Upper lobe of right lung (tissue), 1 donor: ENCODE measurements around the gene PTPRM. TPM values are rescaled to one million over a fixed set of nuclear protein-coding genes. Genes with fewer than 3 reads are reported as not detected.

Experiments used
- ATAC-seq: fragments of 200-7000 bp; cut with Tn5 transposase; one replicate; pipeline ENCODE4 v1.9.1; 2020; ENCODE audit warnings: mild to moderate bottlenecking, moderate library complexity
- DNase-seq: peaks from one replicate; pipeline ENCODE4 v3.0.0-alpha.2; 2020
- H3K27ac ChIP-seq: fragments of 200-600 bp; one replicate; pipeline ENCODE4 v1.8.0; 2022
- H3K27me3 ChIP-seq: fragments of 200-600 bp; one replicate; pipeline ENCODE4 v1.8.0; 2022; ENCODE audit warnings: mild to moderate bottlenecking
- H3K36me3 ChIP-seq: fragments of 200-600 bp; one replicate; pipeline ENCODE4 v1.8.0; 2022
- H3K4me1 ChIP-seq: fragments of 200-600 bp; one replicate; pipeline ENCODE4 v1.8.0; 2022
- H3K4me3 ChIP-seq: fragments of 200-600 bp; one replicate; pipeline ENCODE4 v1.8.0; 2022; ENCODE audit warnings: mild to moderate bottlenecking
- H3K9me3 ChIP-seq: fragments of 200-600 bp; one replicate; pipeline ENCODE4 v1.8.0; 2022
- intact Hi-C: fragments of 100-400 bp; cut with DNase I; formaldehyde crosslinking; loops from one replicate; pipeline ENCODE4 v1.11.0; 2022
- total RNA-seq: library from RNA; stranded (reverse); fragmentation: NEBNext Ultra II Directional; extraction: Animal tissue kit (Norgen Biotek cat#: 25700); gene quantifications from one replicate; pipeline ENCODE4 v1.2.1, GENCODE V29; 2021
- TF ChIP-seq, protein P1 (sequence below): fragments of 200-600 bp; IDR thresholded peaks from one replicate; pipeline ENCODE4 v1.8.0; 2022; ENCODE audit warnings: antibody characterized with exemption
- donor health status: DM: no; HTN: yes; CAD: no; lungs with severe emphysema.

PTPRM gene
- total RNA-seq, 1 donor from 2014 or later, result 99.3 TPM

DNA sequence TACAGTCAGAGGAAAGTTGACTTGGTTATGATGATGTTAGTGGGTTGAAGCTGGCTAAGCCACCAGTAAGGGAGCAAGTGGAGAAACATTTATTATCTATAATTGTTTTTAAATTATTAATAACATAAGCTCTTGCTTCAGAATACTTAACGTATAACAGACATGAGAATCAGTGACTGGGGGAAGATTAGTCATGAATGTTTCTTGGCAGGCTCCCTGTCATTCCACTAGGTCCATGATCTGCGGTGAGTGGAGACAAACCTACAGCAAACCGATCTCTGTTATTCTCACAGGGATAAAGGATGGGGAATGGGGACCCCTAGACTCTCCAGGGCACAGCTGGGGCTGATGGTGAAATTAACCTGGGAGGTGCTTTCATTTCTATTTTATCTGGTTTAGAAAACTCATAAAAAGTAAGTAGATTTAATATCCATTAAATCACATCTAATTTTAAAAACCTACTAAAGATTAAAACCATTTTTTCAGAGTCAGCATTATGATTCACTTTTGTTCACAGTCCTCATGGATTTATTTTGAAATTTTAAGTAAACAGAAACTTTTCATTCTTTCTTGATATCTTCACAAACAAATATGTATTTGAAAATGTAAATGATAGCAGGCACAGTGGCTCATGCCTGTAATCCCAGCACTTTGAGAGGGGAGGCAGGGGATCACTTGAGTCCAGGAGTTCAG is 420.3 kb downstream of the PTPRM start:
- no peaks in the 10 kb centered on the region for H3K4me1 ChIP-seq
- ATAC-seq, result no peak
- no peaks in the 10 kb centered on the region for H3K36me3 ChIP-seq
- no peak for DNase-seq
- no peaks in the 10 kb centered on the region for H3K27me3 ChIP-seq
- TF ChIP-seq, protein P1, sequence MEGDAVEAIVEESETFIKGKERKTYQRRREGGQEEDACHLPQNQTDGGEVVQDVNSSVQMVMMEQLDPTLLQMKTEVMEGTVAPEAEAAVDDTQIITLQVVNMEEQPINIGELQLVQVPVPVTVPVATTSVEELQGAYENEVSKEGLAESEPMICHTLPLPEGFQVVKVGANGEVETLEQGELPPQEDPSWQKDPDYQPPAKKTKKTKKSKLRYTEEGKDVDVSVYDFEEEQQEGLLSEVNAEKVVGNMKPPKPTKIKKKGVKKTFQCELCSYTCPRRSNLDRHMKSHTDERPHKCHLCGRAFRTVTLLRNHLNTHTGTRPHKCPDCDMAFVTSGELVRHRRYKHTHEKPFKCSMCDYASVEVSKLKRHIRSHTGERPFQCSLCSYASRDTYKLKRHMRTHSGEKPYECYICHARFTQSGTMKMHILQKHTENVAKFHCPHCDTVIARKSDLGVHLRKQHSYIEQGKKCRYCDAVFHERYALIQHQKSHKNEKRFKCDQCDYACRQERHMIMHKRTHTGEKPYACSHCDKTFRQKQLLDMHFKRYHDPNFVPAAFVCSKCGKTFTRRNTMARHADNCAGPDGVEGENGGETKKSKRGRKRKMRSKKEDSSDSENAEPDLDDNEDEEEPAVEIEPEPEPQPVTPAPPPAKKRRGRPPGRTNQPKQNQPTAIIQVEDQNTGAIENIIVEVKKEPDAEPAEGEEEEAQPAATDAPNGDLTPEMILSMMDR, result no peak
- H3K9me3 ChIP-seq, result no peaks in the 10 kb centered on the region
- no peak overlapping the region for H3K4me3 ChIP-seq
- no peak overlapping the region for H3K27ac ChIP-seq
- intact Hi-C loops, result no loop called here

DNA sequence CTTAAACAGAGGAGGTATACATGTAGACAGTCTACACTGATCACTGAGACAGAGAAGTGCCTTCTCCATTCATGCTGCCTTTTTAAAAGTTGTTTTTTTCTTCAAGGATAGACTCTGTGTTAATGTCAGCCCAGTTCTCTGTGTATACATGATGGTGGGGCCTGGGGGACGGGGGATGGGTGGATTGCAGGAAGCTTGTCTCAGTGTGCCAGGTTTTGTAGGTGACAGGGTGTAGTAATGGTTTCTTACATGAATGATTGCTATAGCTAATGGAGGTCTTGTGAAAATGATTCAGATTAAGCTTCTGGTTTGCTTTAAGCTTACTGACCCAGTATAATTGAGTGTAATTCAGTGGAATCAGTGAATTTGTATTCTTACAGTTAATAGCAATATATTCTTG is 423.6 kb downstream of the PTPRM start:
- TF ChIP-seq, protein P1, result no peak
- intact Hi-C loops, result no loop called here
- H3K27ac ChIP-seq, result no peak overlapping the region
- H3K4me1 ChIP-seq, result no peaks in the 10 kb centered on the region
- no peaks in the 10 kb centered on the region for H3K27me3 ChIP-seq
- ATAC-seq (no peak), DNase-seq (no peak)
- no peaks in the 10 kb centered on the region for H3K36me3 ChIP-seq
- no peaks in the 10 kb centered on the region for H3K9me3 ChIP-seq
- H3K4me3 ChIP-seq, result no peak overlapping the region

DNA sequence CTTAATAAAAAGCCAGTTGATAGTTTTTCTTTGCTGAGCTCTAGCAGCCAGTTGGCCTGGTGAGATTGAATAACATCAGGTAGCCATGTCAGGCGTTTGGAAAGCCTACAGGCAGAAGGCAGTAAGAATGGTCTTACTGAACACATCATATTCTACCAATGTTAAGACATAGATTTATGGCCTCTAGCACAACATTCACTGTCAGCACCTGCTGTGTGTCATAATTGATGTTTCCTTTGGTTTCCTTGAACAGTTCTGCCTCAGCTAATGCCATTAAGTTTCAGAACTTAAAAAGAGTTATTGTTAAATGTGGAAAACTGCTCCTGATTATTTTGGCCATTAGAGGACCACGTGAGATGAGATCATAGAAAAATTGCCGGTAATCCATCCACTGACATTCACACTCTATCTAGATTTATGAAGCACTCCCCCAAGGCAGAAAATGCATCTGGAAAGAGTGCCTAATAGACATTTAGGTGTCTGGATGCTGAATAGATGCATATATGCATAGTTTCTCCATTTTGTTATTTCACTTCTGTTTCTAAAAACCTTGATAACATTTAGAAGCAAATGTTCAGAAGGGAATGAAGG is 434.7 kb downstream of the PTPRM start:
- H3K36me3 ChIP-seq, result no peaks in the 10 kb centered on the region
- intact Hi-C loops, result no loop called here
- DNase-seq (no peak), ATAC-seq (no peak)
- H3K4me1 ChIP-seq, result peaks cover 16% of the 10 kb centered on the region
- no peak overlapping the region for H3K27ac ChIP-seq
- H3K27me3 ChIP-seq, result no peaks in the 10 kb centered on the region
- no peaks in the 10 kb centered on the region for H3K9me3 ChIP-seq
- no peak overlapping the region for H3K4me3 ChIP-seq
- TF ChIP-seq, protein P1, result no peak

DNA sequence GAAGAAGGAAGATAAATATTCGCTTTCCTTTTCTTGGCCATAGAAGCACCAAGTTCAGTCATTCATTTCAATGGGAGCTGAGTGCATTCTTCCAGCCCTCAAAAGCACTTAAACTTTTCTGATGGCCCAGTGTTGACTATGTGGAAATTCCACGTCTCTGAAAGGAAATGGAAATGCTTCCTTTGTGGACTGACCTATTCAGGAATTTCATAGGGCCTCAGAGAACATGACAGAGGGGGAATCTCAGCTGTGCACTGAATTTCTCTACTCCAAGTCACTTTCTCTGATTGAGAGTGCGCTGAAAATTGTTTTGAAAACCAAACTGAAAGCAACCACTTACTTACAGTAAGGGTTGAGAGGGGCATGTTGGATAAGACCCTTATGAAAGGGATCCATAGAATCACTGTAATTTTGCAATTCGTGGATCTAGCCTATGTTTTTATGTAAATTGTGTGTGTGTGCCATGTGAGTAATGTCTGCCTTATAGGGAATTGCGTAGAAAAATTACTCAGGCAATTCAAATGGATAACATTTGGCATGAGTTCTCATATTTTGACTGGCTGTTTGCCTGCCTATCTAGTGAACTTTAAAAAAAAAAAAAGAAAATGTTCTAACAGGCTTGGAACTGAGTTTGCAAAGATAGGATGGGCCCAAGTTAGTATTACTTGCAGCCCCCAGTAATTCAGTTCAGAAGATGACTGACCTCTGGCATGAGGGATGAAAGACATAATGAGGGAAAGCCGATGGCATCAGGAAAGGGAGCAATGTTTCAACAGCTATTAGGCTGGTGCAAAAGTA is 437.0 kb downstream of the PTPRM start:
- Histone ChIP-seq H3K27me3 (no peaks in the 10 kb centered on the region), H3K36me3 (no peaks in the 10 kb centered on the region), H3K4me1 (peaks cover 16% of the 10 kb centered on the region), H3K4me3 (no peak overlapping the region), H3K27ac (peak overlapping the region; percentile 55), H3K9me3 (no peaks in the 10 kb centered on the region)
- TF ChIP-seq, protein P1, result no peak
- no peak for DNase-seq
- peak; percentile 84 for ATAC-seq
- intact Hi-C loops, result no loop called here

DNA sequence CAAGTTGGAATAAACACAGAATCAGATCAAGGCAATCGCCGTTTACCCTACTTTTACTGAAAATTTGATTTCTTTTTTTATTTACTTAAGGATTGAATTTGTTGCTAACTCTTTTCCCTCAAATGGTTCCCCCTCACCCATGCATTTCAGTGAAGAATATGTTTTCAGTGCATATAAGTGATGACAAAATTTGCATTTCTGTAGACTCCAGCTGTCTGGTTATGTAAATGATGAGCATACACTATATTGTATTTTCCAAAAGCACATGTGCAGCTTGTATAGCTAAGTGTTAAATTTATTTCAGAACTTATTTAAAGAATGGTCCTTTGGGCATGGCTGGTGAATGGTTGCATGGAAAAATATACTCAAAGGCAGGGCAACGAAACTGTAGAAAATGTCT is 437.7 kb downstream of the PTPRM start:
- H3K4me3 ChIP-seq, result no peak overlapping the region
- no peaks in the 10 kb centered on the region for H3K36me3 ChIP-seq
- DNase-seq (no peak), ATAC-seq (no peak)
- no peaks in the 10 kb centered on the region for H3K9me3 ChIP-seq
- TF ChIP-seq, protein P1, result no peak
- no peak overlapping the region for H3K27ac ChIP-seq
- H3K4me1 ChIP-seq, result peaks cover 16% of the 10 kb centered on the region
- no peaks in the 10 kb centered on the region for H3K27me3 ChIP-seq
- intact Hi-C loops, result no loop called here
